HL-60 (cell line): ENCODE data around the gene AGAP1.

Source experiments
- CTCF ChIP-seq: IDR thresholded peaks from one replicate; pipeline ENCODE4 v1.5.1; 2011; ENCODE audit warnings: low read length, control low read depth, inconsistent platforms; ENCODE audit not compliant: insufficient read depth
- POLR2AphosphoS5 ChIP-seq: IDR thresholded peaks from 2 replicates; pipeline ENCODE4 v1.6.1; 2012; ENCODE audit warnings: low read depth

GRCh38 chr2:235954281-235954680 is 460.4 kb downstream of the AGAP1 start:
- TF ChIP-seq CTCF (no peak), POLR2AphosphoS5 (no peak)
